CD4-positive, CD25-positive, alpha-beta regulatory T cell (primary cell): Measurements from ENCODE around the gene PPP2R3B. TPM values are rescaled to one million over a fixed set of nuclear protein-coding genes. Genes with fewer than 3 reads are reported as not detected.

Experiments
- ATAC-seq, 2 donors: fragments of 150-1000 bp; cut with Tn5 transposase; one replicate each; pipeline ENCODE4 v1.10.0; 2021; ENCODE audit warnings: low read depth in 2 of 2, moderate number of reproducible peaks in 2 of 2, moderate library complexity in 1 of 2
- DNase-seq, 3 donors: peaks; one replicate each; pipeline versions ENCODE4 v3.0.0 to v3.0.0-alpha.2; 2012 to 2022; ENCODE audit warnings: mixed read lengths in 1 of 3
- H3K27ac ChIP-seq: one replicate; pipeline ENCODE4 v1.7.0; 2013; ENCODE audit warnings: mild to moderate bottlenecking, low read length; ENCODE audit not compliant: insufficient read depth, poor library complexity, severe bottlenecking
- H3K27me3 ChIP-seq: one replicate; pipeline ENCODE4 v1.7.0; 2013; ENCODE audit warnings: low read length; ENCODE audit not compliant: control insufficient read depth, insufficient read depth
- H3K36me3 ChIP-seq: one replicate; pipeline ENCODE4 v1.7.0; 2013; ENCODE audit warnings: mild to moderate bottlenecking, low read length, moderate library complexity; ENCODE audit not compliant: control insufficient read depth, insufficient read depth
- H3K4me1 ChIP-seq: 2 replicates; pipeline ENCODE4 v1.7.0; 2013; ENCODE audit warnings: mild to moderate bottlenecking, low read length; ENCODE audit not compliant: insufficient read depth, control insufficient read depth, poor library complexity, severe bottlenecking
- H3K4me3 ChIP-seq: one replicate; pipeline ENCODE4 v1.7.0; 2013; ENCODE audit warnings: low read depth, mild to moderate bottlenecking, low read length, moderate library complexity
- H3K9me3 ChIP-seq, 2 experiments: 1 replicate in 1 of 2; 2 replicates in 1 of 2; pipeline ENCODE4 v1.7.0; 2013; ENCODE audit warnings: low read length in 2 of 2, mild to moderate bottlenecking in 1 of 2, moderate library complexity in 1 of 2; ENCODE audit not compliant: control insufficient read depth in 2 of 2
- H3K27ac Mint-ChIP-seq, 3 donors: one replicate each; pipeline ENCODE4 v1.8.0; 2020 to 2022; ENCODE audit warnings: mild to moderate bottlenecking in 3 of 3, mixed read lengths in 3 of 3, moderate library complexity in 2 of 3
- H3K27me3 Mint-ChIP-seq: one replicate; pipeline ENCODE4 v1.8.0; 2022; ENCODE audit warnings: mild to moderate bottlenecking, mixed read lengths
- H3K36me3 Mint-ChIP-seq: one replicate; pipeline ENCODE4 v1.8.0; 2020; ENCODE audit warnings: mixed read lengths
- H3K4me1 Mint-ChIP-seq, 4 donors: one replicate each; pipeline ENCODE4 v1.8.0; 2020 to 2022; ENCODE audit warnings: mixed read lengths in 4 of 4, mild to moderate bottlenecking in 1 of 4
- H3K4me3 Mint-ChIP-seq, 4 donors: one replicate each; pipeline ENCODE4 v1.8.0; 2020 to 2022; ENCODE audit warnings: mild to moderate bottlenecking in 4 of 4, mixed read lengths in 4 of 4, moderate library complexity in 3 of 4
- H3K9me3 Mint-ChIP-seq, 7 donors: one replicate each; pipeline ENCODE4 v1.8.0; 2020 to 2022; ENCODE audit warnings: mixed read lengths in 7 of 7, mild to moderate bottlenecking in 3 of 7, moderate library complexity in 2 of 7
- polyA plus RNA-seq, 4 donors: library from polyadenylated mRNA; unstranded; fragments of 300-500 nt; fragmentation: Illumina TruSeq; gene quantifications; one replicate each; pipeline ENCODE4 v1.2.3, GENCODE V29; 2021
- total RNA-seq: library from RNA; stranded (reverse); gene quantifications from one replicate; pipeline ENCODE4 v1.2.3, GENCODE V29; 2022

Gene PPP2R3B
- total and polyA plus RNA-seq, 5 donors from 2014 or later: 4.8 to 23.5 (median 8.6) TPM

DNA sequence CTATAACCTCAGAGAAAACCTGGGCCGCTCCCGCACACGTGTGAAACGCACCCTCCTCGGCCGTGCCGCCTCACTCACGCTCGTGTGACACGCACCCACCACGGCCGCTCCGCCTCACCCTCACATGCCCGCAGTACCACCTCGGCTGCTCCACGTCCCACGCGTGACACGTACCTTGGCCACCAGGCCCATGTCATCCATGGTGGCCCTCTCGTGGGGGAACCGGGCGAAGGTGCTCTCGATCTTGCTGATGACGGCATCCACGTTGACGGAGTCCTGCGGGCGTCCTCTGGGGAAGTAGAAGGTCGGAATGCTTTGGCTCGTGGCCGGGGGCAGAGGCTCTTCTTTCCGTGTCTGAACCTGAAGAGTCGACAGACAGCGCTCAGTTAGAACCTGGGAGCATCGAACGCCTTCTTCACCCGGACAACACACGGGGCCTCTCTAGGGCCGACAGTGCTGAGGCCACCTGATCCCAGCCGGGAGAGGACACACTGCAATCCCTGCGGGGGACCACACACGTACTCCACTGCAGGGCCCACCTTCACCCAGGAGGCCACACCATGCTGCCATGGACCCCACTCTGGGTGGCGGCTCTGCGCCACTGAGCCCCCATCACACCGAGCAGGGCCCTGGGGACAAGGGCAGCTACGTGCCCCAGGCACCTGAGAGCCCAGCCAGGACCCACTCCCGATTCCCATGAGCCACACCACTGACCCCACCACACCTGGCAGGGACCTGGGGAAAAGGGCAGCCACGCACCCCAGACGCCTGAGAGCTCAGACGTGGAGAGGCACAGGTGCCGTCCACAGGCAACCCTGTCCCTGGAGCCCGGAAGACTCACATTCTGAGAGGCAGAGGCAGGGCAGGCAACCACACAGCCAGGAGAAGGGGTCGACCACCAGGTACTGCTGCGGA is 25.2 kb downstream of the PPP2R3B start:
- ATAC-seq: no peak
- Histone ChIP-seq H3K4me3 (no peak overlapping the region), H3K36me3 (peaks cover 22% of the 10 kb centered on the region), H3K4me1 (peaks cover 11% of the 10 kb centered on the region), H3K27me3 (no peaks in the 10 kb centered on the region), H3K27ac (no peak overlapping the region), H3K9me3 (peaks cover 10 to 27% of the 10 kb centered on the region in 2 experiments)
- DNase-seq: no peak
- no peak overlapping the region for H3K27ac Mint-ChIP-seq
- H3K9me3 Mint-ChIP-seq: peaks cover 0 to 23% (median 6%) of the 10 kb centered on the region in 7 donors
- H3K4me1 Mint-ChIP-seq: peaks cover 10 to 18% (median 14%) of the 10 kb centered on the region in 4 donors
- no peaks in the 10 kb centered on the region for H3K27me3 Mint-ChIP-seq
- peaks cover 33% of the 10 kb centered on the region for H3K36me3 Mint-ChIP-seq
- H3K4me3 Mint-ChIP-seq: no peak overlapping the region

DNA sequence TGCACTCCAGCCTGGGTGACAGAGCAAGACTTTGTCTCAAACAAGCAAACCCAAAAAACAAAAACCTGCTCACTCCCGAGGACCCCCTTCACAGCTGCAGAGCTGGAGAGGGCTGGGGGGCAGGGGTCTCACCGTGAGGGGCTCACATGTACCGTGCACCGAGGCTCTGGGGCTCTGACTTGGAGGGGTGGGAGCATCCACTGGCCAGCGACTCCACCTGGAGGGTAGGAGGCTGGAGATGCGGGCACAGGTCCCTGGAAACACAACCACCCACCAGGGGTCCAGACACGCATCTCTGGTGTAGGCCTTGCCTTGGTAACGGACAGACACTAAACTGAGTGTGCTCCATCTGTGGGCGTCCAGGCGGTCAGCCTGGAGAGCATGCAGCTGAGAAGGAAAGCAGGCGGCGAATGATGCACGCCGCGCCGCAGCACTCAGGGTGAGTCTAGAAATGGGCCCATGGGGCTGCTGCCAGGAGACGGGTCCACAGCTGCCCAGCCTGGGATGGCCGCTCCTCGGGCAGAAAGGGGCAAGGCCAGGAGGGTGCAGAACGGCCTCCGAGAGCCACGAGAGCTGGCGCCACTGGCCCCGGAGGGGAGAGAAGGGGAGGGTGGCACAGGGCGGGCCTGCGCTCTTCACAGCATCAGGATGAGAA is 26.1 kb downstream of the PPP2R3B start:
- peaks cover 10 to 25% (median 16%) of the 10 kb centered on the region in 4 donors for H3K4me1 Mint-ChIP-seq
- no peak overlapping the region for H3K27ac Mint-ChIP-seq
- H3K36me3 ChIP-seq: peaks cover 22% of the 10 kb centered on the region
- no peak for DNase-seq
- H3K27ac ChIP-seq: no peak overlapping the region
- H3K4me3 Mint-ChIP-seq: no peak overlapping the region
- H3K27me3 Mint-ChIP-seq: no peaks in the 10 kb centered on the region
- no peak overlapping the region for H3K4me3 ChIP-seq
- ATAC-seq: no peak
- peaks cover 33% of the 10 kb centered on the region for H3K36me3 Mint-ChIP-seq
- no peaks in the 10 kb centered on the region for H3K27me3 ChIP-seq
- peaks cover 10 to 27% of the 10 kb centered on the region in 2 experiments for H3K9me3 ChIP-seq
- peaks cover 0 to 23% (median 6%) of the 10 kb centered on the region in 7 donors for H3K9me3 Mint-ChIP-seq
- peaks cover 11% of the 10 kb centered on the region for H3K4me1 ChIP-seq

DNA sequence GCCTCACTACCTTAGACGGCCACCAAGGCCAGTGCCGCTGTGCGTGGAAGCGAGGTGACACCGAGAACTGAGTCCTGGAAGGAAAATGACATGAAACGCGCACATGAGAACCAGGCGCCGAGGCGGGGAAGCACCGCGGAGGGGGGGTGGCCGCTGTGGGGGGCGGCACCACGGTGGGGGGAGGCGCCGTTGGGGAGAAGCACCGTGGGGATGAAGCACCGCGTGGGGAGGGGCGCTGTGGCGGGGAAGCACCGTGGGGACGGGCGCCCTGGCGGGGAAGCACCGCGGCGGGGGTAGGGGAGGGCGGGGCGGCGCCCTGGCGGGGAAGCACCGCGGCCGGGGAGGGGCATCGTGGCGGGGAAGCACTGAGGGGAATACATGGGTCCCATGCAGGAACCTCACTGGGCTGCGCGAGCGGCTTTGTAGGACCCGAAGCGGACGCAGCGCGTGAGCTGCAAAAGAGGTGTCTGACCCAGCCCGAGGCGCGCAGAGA is 28.0 kb downstream of the PPP2R3B start:
- H3K27me3 ChIP-seq: no peaks in the 10 kb centered on the region
- H3K4me1 Mint-ChIP-seq: peaks cover 10 to 28% (median 16%) of the 10 kb centered on the region in 4 donors
- H3K36me3 ChIP-seq: peaks cover 22% of the 10 kb centered on the region
- H3K4me3 ChIP-seq: no peak overlapping the region
- peaks cover 36% of the 10 kb centered on the region for H3K36me3 Mint-ChIP-seq
- peaks cover 10 to 27% of the 10 kb centered on the region in 2 experiments for H3K9me3 ChIP-seq
- ATAC-seq: no peak
- DNase-seq: no peak
- peaks cover 0 to 23% (median 6%) of the 10 kb centered on the region in 7 donors for H3K9me3 Mint-ChIP-seq
- peak overlapping the region in 2 of 3 donors; percentile 29 to 84 for H3K27ac Mint-ChIP-seq
- H3K4me1 ChIP-seq: peaks cover 11% of the 10 kb centered on the region
- H3K27ac ChIP-seq: no peak overlapping the region
- no peaks in the 10 kb centered on the region for H3K27me3 Mint-ChIP-seq
- no peak overlapping the region for H3K4me3 Mint-ChIP-seq

DNA sequence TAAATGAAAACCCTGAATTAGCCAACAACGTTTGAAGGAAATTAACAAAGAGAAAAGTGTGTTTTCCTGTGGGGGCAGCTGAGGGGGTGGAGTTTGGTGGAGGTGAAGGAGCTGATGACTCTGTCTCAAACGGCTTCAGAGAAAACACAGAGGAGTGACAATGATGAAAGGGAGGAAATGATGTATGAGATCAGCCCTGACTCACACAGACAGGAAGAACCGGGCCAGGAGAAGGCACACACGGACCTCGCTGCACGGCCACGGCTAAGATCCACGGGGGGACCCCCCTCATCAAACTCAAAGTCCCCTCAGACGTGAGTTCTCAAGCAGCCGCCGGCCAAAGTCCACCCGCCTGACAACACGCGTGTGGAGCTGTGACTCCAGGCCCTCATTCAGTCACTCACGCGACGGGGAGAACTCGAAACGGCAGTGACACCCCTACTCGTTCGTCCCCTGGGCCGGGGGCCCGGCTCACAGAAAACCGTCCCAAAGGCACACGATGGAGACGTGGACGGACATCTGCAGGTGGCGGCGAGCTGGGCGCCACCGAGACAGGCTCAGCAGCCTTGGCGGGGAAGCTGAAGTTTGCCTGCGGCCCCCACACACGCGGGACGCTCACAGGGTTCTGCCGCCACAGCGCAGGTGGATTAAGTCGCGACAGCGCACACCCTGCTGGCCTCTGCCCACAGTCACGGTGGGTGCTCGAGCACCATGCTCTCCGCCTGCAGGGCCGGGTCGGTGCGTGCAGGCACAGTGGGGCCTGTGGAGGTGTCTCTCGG is 28.8 kb downstream of the PPP2R3B start:
- peaks cover 10 to 28% (median 16%) of the 10 kb centered on the region in 4 donors for H3K4me1 Mint-ChIP-seq
- Histone ChIP-seq H3K4me3 (peak overlapping the region; percentile 67), H3K27ac (peak overlapping the region; percentile 70), H3K27me3 (no peaks in the 10 kb centered on the region), H3K4me1 (peaks cover 11% of the 10 kb centered on the region), H3K36me3 (peaks cover 22% of the 10 kb centered on the region), H3K9me3 (peaks cover 10 to 27% of the 10 kb centered on the region in 2 experiments)
- peak in 2 of 3 donors; percentile 72 to 85 for DNase-seq
- H3K4me3 Mint-ChIP-seq: peak overlapping the region; percentile 34 to 69 (median 56)
- H3K27me3 Mint-ChIP-seq: no peaks in the 10 kb centered on the region
- H3K36me3 Mint-ChIP-seq: peaks cover 36% of the 10 kb centered on the region
- ATAC-seq: peak; percentile 95
- peaks cover 0 to 23% (median 6%) of the 10 kb centered on the region in 7 donors for H3K9me3 Mint-ChIP-seq
- peak overlapping the region; percentile 72 to 98 (median 96) for H3K27ac Mint-ChIP-seq

DNA sequence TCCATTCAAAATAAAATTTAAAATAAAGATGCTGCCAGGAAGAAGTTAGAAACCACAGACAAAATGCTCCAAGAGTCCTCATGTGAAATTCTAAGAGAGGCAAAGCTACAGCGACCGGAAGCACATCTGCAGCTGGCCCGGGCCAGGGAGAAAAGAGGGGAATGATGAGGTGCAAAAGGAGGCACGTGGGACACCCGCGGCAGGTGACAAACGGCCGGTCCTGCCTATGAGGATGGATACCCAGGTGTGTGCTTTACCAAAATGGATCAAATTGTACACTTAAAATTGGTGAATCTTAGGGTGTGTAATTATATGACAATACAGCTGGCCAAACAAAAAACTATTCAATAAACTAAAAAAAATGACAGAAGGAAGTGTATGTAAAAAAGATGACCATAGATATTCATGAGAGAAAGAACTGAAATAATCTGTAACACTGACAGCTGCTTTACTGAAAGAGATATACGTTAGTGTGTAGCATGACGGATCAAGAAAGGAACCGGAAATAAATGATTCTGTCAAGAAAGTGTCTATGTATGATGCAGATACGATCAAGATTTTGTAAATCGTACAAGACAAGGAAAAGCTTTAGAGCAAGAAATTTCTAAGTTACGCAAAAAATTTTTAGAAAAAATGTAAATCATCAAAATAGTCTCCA is 29.5 kb downstream of the PPP2R3B start:
- H3K27ac ChIP-seq: peak overlapping the region; percentile 70
- Mint-ChIP-seq H3K27ac (peak overlapping the region; percentile 72 to 98 (median 96)), H3K4me3 (peak overlapping the region; percentile 34 to 69 (median 56)), H3K27me3 (no peaks in the 10 kb centered on the region), H3K36me3 (peaks cover 32% of the 10 kb centered on the region), H3K9me3 (peaks cover 0 to 20% (median 4%) of the 10 kb centered on the region in 7 donors), H3K4me1 (peaks cover 10 to 25% (median 17%) of the 10 kb centered on the region in 4 donors)
- H3K36me3 ChIP-seq: peaks cover 22% of the 10 kb centered on the region
- H3K27me3 ChIP-seq: no peaks in the 10 kb centered on the region
- H3K4me1 ChIP-seq: peaks cover 11% of the 10 kb centered on the region
- H3K9me3 ChIP-seq: peaks cover 10 to 27% of the 10 kb centered on the region in 2 experiments
- ATAC-seq (peak; percentile 41 to 52), DNase-seq (no peak)
- H3K4me3 ChIP-seq: peak overlapping the region; percentile 67

DNA sequence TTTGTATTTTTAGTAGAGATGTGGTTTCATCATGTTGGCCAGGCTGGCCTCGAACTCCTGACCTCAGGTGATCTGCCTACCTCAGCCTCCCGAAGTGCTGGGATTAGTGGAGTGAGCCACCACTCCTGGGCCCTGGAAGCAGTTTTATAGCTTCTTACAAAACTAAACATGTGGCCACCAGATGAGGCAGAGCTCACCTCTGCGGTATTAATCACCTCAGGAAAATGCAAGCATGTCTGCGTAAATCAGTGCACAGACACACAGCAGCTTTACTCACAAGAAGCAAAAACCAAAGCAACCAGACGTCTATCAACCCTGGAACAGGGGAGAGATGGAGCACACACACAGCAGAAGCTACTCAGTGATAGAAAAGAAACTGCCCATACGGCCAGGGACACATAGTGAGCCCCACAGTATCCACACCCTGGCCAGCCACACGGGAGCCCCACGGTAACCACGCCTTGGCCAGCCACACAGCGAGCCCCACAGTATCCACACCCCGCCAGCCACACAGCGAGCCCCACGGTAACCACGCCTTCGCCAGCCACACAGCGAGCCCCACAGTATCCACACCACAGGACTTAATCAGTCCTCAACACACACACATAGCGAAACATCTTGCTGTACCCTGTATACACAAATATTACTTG is 30.2 kb downstream of the PPP2R3B start:
- H3K4me1 ChIP-seq: peaks cover 11% of the 10 kb centered on the region
- H3K36me3 ChIP-seq: peaks cover 22% of the 10 kb centered on the region
- peaks cover 10 to 27% of the 10 kb centered on the region in 2 experiments for H3K9me3 ChIP-seq
- H3K4me3 Mint-ChIP-seq: peak overlapping the region in 1 of 4 donors; percentile 21
- ATAC-seq (no peak), DNase-seq (no peak)
- H3K27ac Mint-ChIP-seq: peak overlapping the region; percentile 72 to 98 (median 96)
- peaks cover 0 to 18% (median 3%) of the 10 kb centered on the region in 7 donors for H3K9me3 Mint-ChIP-seq
- H3K27me3 ChIP-seq: no peaks in the 10 kb centered on the region
- peaks cover 10 to 24% (median 17%) of the 10 kb centered on the region in 4 donors for H3K4me1 Mint-ChIP-seq
- H3K36me3 Mint-ChIP-seq: peaks cover 29% of the 10 kb centered on the region
- H3K27me3 Mint-ChIP-seq: no peaks in the 10 kb centered on the region
- peak overlapping the region; percentile 70 for H3K27ac ChIP-seq
- H3K4me3 ChIP-seq: no peak overlapping the region
